ENCODE results near the gene CCDC192. TPM values are rescaled to one million over a fixed set of nuclear protein-coding genes. Genes with fewer than 3 reads are reported as not detected.

Gene CCDC192
- total and polyA plus RNA-seq, 2 donors (not counting 3 experiments of a cell fraction or from before 2014, with no cell fraction given): not detected

DNA sequence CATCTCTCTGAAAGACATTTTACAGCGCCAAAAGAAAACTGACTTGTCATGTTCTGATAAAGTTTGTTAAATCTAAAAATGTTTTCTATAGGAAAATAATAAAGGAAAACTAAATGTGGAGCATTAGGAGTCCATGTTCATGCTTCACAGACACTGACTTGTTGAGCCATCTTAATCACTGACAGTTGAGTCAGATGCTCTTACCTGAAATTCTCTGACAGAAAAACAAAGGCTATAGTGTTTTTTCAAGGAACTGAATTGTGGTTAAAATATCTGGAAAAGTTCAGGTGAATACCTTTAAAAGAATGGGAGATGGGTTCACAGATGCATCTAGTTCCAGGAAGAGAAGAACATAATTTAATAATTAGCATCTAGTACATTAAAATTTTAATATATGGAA lies 266.9 kb downstream of the CCDC192 start:
- Histone ChIP-seq H3K36me3 (ENCODE audit: control insufficient read depth in 2 of 2, extremely low read depth in 1 of 2, insufficient read depth in 2 of 2, low read length in 2 of 2) (no peaks in the 10 kb centered on the region), H2AFZ (ENCODE audit: low read depth, low read length) (no peak overlapping the region), H3K4me2 (ENCODE audit: insufficient read depth, low read length) (no peak overlapping the region), H3K9me3 (replicated peaks; ENCODE audit: control insufficient read depth, insufficient read depth, low read length) (no peaks in the 10 kb centered on the region), H3K79me2 (ENCODE audit: control insufficient read depth, insufficient read depth, low read length) (no peaks in the 10 kb centered on the region), H3K27ac (ENCODE audit: insufficient read depth, low read depth, low read length) (no peak overlapping the region), H3K4me3 (replicated peaks in 1 of 3; ENCODE audit: insufficient read depth in 1 of 3, low read depth in 1 of 3, low read length in 3 of 3) (no peak overlapping the region), H3K9me1 (replicated peaks; ENCODE audit: control insufficient read depth, extremely low read depth, insufficient read depth, low read length) (no peaks in the 10 kb centered on the region), H3K9ac (replicated peaks; ENCODE audit: extremely low read depth, insufficient read depth, low read length) (no peak overlapping the region), H3K4me1 (ENCODE audit: control insufficient read depth, extremely low read depth, insufficient read depth, low read length) (no peaks in the 10 kb centered on the region), H3K27me3 (ENCODE audit: control insufficient read depth in 2 of 2, insufficient read depth in 2 of 2, low read length in 2 of 2) (no peaks in the 10 kb centered on the region), H4K20me1 (replicated peaks; ENCODE audit: control insufficient read depth, extremely low read depth, insufficient read depth, low read length) (no peaks in the 10 kb centered on the region)
- no TSS peak for BruUV-seq (replicated peaks)
- DNase-seq (ENCODE audit: low read depth, low spot score): no peak
- dilution Hi-C loops (cut with MboI; ENCODE audit: extremely low pct_ligation_motif_present, low sequenced_read_pairs) (no loop called here), intact Hi-C loops (cut with micrococcal nuclease) (no loop called here)
- ChIA-PET CTCF (no interaction called here), POLR2A (no interaction called here)
- FAIRE-seq: no peak
- no peak for TF ChIP-seq JUN (IDR thresholded peaks at IDR 0.05; ENCODE audit: borderline replicate concordance, insufficient read depth, insufficient read length, low read depth)
- TF ChIP-seq POLR2AphosphoS5 (IDR thresholded peaks at IDR 0.05; ENCODE audit: insufficient read depth, low read depth, low read length): no peak

DNA sequence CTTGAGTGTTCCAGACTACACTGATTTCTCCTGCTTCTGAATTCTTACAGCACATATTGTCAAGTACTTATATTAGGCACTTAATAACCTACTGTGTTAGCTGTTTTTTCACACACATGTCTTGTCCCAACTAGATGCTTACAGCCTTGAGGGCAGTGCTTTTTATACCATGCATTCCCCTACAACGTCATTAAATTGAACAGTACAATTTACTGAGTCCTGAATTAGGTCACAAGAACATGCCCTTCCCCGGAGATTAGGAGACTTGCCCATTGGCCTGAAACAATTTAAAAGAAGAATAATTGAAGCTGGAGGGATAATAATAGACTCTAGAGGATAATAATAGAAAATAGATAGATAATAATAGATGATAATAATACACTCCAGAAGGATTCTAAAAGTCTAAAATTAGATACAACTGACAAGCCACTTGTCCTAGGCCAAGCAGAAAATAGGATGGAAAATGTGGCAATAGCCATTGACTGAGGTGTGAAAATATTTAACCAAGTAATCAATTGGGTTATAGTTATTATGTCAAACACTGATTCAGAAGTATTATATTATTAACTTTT lies 267.7 kb downstream of the CCDC192 start:
- BruUV-seq (replicated peaks): no TSS peak
- H3K4me2 ChIP-seq (ENCODE audit: insufficient read depth, low read length): no peak overlapping the region
- DNase-seq (ENCODE audit: low read depth, low spot score): no peak
- POLR2A ChIA-PET: no interaction called here
- H3K27me3 ChIP-seq (ENCODE audit: control insufficient read depth in 2 of 2, insufficient read depth in 2 of 2, low read length in 2 of 2): no peaks in the 10 kb centered on the region
- no peaks in the 10 kb centered on the region for H3K4me1 ChIP-seq (ENCODE audit: control insufficient read depth, extremely low read depth, insufficient read depth, low read length)
- H2AFZ ChIP-seq (ENCODE audit: low read depth, low read length): no peak overlapping the region
- dilution Hi-C loops (cut with MboI; ENCODE audit: extremely low pct_ligation_motif_present, low sequenced_read_pairs) (no loop called here), intact Hi-C loops (cut with micrococcal nuclease) (no loop called here)
- no peak overlapping the region for H3K9ac ChIP-seq (replicated peaks; ENCODE audit: extremely low read depth, insufficient read depth, low read length)
- no peak overlapping the region for H3K4me3 ChIP-seq (replicated peaks in 1 of 3; ENCODE audit: insufficient read depth in 1 of 3, low read depth in 1 of 3, low read length in 3 of 3)
- H4K20me1 ChIP-seq (replicated peaks; ENCODE audit: control insufficient read depth, extremely low read depth, insufficient read depth, low read length): no peaks in the 10 kb centered on the region
- no peaks in the 10 kb centered on the region for H3K9me1 ChIP-seq (replicated peaks; ENCODE audit: control insufficient read depth, extremely low read depth, insufficient read depth, low read length)
- H3K79me2 ChIP-seq (ENCODE audit: control insufficient read depth, insufficient read depth, low read length): no peaks in the 10 kb centered on the region
- H3K36me3 ChIP-seq (ENCODE audit: control insufficient read depth in 2 of 2, extremely low read depth in 1 of 2, insufficient read depth in 2 of 2, low read length in 2 of 2): no peaks in the 10 kb centered on the region
- TF ChIP-seq POLR2AphosphoS5 (IDR thresholded peaks at IDR 0.05; ENCODE audit: insufficient read depth, low read depth, low read length) (no peak), EZH2 (IDR thresholded peaks at IDR 0.05; ENCODE audit: borderline replicate concordance, low read depth, low read length, severe bottlenecking) (no peak), POLR2A (IDR thresholded peaks at IDR 0.05; ENCODE audit: low read depth, low read length) (no peak), GATA2 (IDR thresholded peaks at IDR 0.05; ENCODE audit: insufficient read depth, insufficient read length, low read depth, low read length) (no peak)
- TF ChIP-seq, protein P1, sequence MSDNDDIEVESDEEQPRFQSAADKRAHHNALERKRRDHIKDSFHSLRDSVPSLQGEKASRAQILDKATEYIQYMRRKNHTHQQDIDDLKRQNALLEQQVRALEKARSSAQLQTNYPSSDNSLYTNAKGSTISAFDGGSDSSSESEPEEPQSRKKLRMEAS (IDR thresholded peaks at IDR 0.05; ENCODE audit: insufficient read depth, insufficient read length): no peak
- H3K9me3 ChIP-seq (replicated peaks; ENCODE audit: control insufficient read depth, insufficient read depth, low read length): no peaks in the 10 kb centered on the region
- FAIRE-seq: no peak
- CTCF ChIA-PET: no interaction called here
- no peak overlapping the region for H3K27ac ChIP-seq (ENCODE audit: insufficient read depth, low read depth, low read length)

All from endothelial cell of umbilical vein (primary cell).